Endometrial microvascular endothelial cells (primary cell): ENCODE results near the gene LRIT3. TPM values are rescaled to one million over a fixed set of nuclear protein-coding genes. Genes with fewer than 3 reads are reported as not detected.
"Not testable (repeated sequence)": the region's sequence is repeated elsewhere in the genome, so short reads cannot be mapped to it uniquely, and the experiment has no call there.

Source experiments
- in situ Hi-C: cut with HindIII; loops from 2 replicates; pipeline ENCODE4 v1.10.0; 2017; ENCODE audit warnings: low sequenced_read_pairs, low pct_unique_long_range_greater_than_20kb; ENCODE audit errors: inconsistent ontology term
- total RNA-seq: library from RNA; depleted of rRNA; stranded (reverse); fragments of >200 nt; gene quantifications from one replicate; pipeline ENCODE4 v1.2.3, GENCODE V29; 2015; ENCODE audit errors: inconsistent ontology term

Gene LRIT3
- total RNA-seq, 1 donor from 2014 or later, result not detected

DNA sequence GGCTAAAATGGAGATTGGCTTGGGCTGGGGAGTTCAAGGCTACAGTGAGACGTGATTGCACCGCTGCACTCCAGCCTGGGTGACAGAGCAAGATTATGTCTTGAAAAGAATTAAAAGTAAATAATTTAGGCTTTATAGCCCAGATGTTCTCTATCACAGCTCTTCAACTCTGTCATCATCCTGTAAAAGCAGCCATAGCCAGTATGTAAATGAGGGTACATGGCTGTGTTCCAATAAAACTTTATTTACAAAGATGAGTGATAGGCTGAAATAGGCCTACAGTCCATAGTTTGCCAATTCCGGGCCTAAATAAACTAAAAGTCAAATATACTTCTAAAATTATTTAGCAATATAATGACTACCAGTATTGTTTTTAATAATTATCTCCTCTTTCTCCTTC lies 10.9 kb upstream of the LRIT3 start:
- in situ Hi-C loops, result no loop called here

DNA sequence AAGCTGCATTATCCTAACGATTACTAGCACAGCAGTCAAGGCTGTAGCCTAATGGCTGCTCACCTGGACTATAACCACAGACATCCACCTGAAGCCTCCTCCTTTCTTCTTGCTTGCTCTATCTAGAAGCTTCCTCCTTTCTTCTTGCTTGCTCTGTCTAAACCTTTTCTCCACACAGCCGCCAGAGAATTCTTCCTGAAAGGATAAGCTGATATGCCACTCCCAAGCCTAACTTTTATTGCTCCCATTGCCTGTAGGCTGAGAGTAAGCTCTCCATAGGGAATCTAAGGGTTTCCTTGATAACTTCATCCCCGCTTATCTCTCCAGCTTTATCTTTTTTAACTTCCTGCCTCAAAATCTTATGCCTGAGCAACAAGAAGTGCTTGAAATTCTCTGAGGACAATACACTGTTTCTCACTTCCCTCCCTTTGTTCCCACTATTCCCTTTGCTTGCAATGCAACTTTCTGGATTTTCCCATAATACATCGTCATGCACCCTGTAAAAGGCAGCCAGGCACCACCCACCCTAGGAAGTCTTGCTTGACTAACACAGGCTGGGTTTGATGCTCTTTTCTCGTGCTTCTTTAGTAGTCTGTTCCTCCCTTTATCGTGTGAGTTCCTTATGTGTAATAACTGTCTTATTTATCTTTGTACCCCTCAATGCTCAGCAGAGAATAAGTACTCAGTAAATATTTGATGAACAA lies 1.4 kb upstream of the LRIT3 start:
- in situ Hi-C loops, result no loop called here

- in situ Hi-C loops, result no loop called here
Observed at GRCh38 chr4:109848501-109848900, 594 bp downstream of the LRIT3 start.

DNA sequence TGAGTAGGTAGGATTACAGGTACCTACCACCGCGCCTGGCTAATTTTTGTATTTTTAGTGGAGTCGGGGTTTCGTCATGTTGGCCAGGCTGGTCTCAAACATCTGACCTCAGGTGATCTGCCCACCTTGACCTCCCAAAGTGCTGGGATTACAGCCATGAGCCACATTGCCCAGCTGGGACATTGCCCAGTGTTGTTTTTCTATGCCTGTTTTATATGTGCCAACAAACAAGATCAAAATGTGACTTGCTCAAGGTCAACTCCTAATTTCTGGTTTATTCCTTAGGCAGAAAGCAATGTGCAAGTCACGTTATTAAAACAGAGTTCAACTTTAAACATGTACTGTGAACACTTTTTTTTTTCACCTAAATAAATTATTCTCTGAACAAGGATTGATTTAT lies 2.7 kb downstream of the LRIT3 start:
- in situ Hi-C loops, result no loop called here

DNA sequence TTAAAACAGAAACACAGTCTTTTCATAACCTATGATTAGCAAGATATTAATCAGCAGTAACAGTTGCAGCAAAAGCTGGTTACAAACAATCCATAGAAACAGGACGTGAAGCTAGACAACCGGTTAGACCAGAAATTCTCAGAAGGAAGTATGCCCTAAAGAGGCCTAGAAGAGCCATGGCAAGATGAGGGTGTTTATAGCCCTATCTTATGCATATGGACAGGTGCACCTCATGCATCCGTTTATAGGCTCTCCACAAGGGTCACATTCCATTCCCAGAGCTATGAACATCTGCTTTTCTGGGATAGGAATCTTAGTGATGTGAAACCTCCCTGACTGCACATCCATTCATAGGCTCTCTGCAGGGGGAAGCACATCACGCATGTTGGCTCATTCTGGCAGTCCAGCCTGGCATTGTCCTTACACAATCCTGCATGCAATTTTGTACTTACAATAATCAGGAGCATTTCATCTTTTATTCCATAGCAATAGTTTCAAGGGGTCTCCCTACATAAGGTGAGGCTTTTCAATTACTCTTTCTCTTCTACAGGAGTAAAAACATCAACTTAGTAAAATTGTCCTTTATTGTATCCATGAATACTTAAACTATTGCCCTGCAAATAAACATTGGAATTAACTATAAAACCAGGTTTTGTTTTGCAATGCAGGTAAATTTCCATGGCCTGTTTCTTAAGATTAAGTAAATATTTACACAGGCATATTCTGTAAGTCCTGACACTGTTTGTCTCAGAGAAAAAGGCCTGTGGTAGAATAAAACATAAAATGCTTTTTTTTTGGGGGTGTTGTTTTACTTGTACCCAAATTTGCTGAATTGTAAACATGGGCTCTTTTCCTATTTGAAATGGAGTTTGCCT lies 11.8 kb downstream of the LRIT3 start:
- in situ Hi-C loops, result not testable (repeated sequence)

GRCh38 chr4:109861271-109861670 lies 13.4 kb downstream of the LRIT3 start:
- in situ Hi-C loops, result no loop called here

DNA sequence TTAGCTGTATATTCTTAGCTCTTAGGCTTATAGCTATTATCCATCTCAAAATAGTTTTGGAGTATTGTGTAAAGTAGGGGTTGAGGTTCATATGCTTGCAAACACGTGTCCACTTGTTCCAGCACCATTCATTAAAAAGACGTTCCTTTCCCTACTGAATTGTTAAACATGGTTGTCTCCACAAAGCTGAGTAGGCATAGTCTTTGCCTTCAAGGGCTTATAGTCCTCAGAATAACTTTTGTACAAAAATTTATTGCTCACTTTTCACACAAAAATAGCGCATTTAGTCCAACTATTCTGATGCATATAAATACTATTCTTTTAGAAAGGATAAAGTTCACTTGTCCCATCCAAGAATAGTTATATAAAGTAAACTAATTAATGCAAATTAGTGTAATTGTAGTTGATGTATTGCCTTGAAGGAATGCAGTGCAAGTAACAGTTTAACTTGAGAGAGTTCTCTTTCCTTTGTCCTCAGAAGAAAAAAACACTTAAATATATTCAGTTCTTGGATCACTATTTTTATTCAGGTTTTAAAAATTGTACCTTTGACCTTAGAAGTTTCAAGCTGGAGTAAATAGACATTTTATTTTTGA lies 14.1 kb downstream of the LRIT3 start:
- in situ Hi-C loops, result no loop called here

- in situ Hi-C loops, result no loop called here
Observed at GRCh38 chr4:109864134-109864533, 16.2 kb downstream of the LRIT3 start.

GRCh38 chr4:109870061-109870460 lies 22.2 kb downstream of the LRIT3 start:
- in situ Hi-C loops, result no loop called here

GRCh38 chr4:109872065-109872464 lies 24.2 kb downstream of the LRIT3 start:
- in situ Hi-C loops, result no loop called here

- in situ Hi-C loops, result no loop called here
Observed at GRCh38 chr4:109872950-109873656, 25.2 kb downstream of the LRIT3 start.

- in situ Hi-C loops, result no loop called here
Observed at GRCh38 chr4:109873791-109874514, 26.0 kb downstream of the LRIT3 start.

DNA sequence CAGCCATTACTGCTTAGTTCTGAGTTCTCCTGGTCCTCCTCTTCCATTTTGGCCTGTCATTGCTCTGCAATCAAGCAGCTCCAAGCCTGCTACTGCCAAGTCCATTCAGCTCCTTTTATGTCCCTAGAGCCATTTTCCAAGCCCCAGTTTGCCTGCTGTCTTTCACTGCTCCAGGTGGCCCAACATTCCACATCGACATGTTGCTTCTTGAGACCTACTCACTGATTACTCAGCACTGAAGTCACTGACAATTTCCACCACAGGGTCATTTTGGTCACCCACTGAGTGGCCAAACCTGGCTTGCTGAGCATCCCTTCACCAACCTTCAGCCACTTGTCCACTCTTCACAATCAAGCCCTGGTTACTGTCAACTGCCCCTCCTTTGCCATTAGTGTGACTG lies 27.2 kb downstream of the LRIT3 start:
- in situ Hi-C loops, result no loop called here

GRCh38 chr4:109875553-109875952 lies 27.6 kb downstream of the LRIT3 start:
- in situ Hi-C loops, result not testable (repeated sequence)

- in situ Hi-C loops, result no loop called here
Observed at GRCh38 chr4:109876634-109877265, 28.8 kb downstream of the LRIT3 start.

- in situ Hi-C loops, result no loop called here
Observed at GRCh38 chr4:109877400-109877799, 29.5 kb downstream of the LRIT3 start.

GRCh38 chr4:109878355-109878754 lies 30.4 kb downstream of the LRIT3 start:
- in situ Hi-C loops, result no loop called here

DNA sequence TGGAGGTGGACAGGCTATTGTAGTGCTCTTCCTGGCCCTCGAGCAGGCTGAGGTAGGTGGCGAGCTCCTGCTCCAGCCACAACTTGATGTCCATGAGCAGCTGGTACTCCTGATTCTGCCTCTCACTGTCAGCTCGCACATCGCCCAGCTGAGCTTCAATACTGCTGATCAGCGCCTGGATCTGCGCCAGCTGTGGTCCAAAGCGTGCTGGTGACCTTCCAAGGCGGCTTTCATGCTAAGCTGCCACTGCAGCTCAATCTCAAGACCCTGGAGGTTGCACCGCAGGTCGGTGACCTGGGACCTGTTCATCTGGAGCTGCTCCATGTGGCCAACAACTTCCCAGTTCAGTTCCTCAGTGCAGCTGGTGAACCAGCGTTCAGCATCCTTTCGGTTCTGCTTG lies 31.2 kb downstream of the LRIT3 start:
- in situ Hi-C loops, result no loop called here
